GM12872 (cell line): ENCODE data around the gene OMP.

Experiments
- CTCF ChIP-seq: IDR thresholded peaks from 3 replicates; pipeline ENCODE4 v1.5.1; 2011; ENCODE audit warnings: low read depth, mild to moderate bottlenecking, low read length, moderate library complexity; ENCODE audit not compliant: insufficient read depth

OMP gene

GRCh38 chr11:77151804-77152509 lies 49.3 kb downstream of the OMP start:
- no peak for TF ChIP-seq CTCF

GRCh38 chr11:77152846-77153245 lies 50.2 kb downstream of the OMP start:
- TF ChIP-seq CTCF = no peak
